Renal cortical epithelial cell (primary cell): ENCODE measurements around the gene GRM7. TPM values are rescaled to one million over a fixed set of nuclear protein-coding genes. Genes with fewer than 3 reads are reported as not detected.
A peak's percentile ranks its signal among the peaks of the same experiment; 100 is the strongest.

Source experiments
- DNase-seq: peaks from one replicate; pipeline ENCODE4 v3.0.0-alpha.2; 2011; ENCODE audit warnings: low read depth
- total RNA-seq: library from RNA; depleted of rRNA; stranded (reverse); fragments of >200 nt; gene quantifications from 2 replicates; pipeline ENCODE4 v1.2.3, GENCODE V29; 2014

Gene GRM7
- total RNA-seq, 1 donor from 2014 or later, result not detected

DNA sequence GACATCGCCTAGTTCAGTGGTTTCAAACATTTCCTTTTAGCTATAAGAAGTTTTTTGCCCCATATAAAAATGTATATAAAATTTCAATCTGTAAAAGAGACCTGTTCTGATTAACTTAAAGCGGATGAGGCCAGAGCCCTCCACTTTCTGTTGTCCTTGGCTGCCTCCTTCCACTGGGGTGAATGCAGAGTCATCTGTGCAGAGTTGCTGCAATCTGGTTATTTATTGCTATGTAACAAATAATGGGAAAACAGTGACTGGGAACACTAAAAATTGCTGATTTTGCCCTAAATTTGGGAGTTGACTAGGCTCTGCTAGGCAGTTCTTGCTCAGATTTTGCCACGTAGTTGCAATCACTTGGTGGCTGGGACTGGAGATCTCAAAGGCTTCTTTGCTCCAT lies 637.8 kb downstream of the GRM7 start:
- DNase-seq, result no peak

DNA sequence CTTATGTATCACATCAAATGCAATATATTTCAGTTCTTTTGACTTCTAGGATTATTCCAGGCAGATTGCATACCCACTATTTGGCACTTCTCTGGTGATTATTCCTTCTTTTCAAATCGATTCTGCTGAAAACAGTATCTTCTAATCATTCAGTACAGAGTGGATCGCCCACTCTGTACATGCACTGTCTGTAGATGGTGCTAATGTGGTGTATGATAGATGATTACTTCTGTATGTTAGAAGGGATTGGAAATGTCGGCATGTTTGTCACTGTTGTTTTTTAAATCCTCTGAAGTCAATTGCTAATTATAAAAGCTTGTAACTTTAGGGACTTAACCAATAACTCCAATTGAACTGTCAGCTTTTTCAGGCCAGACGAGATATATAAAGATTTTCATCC lies 642.5 kb downstream of the GRM7 start:
- no peak for DNase-seq

DNA sequence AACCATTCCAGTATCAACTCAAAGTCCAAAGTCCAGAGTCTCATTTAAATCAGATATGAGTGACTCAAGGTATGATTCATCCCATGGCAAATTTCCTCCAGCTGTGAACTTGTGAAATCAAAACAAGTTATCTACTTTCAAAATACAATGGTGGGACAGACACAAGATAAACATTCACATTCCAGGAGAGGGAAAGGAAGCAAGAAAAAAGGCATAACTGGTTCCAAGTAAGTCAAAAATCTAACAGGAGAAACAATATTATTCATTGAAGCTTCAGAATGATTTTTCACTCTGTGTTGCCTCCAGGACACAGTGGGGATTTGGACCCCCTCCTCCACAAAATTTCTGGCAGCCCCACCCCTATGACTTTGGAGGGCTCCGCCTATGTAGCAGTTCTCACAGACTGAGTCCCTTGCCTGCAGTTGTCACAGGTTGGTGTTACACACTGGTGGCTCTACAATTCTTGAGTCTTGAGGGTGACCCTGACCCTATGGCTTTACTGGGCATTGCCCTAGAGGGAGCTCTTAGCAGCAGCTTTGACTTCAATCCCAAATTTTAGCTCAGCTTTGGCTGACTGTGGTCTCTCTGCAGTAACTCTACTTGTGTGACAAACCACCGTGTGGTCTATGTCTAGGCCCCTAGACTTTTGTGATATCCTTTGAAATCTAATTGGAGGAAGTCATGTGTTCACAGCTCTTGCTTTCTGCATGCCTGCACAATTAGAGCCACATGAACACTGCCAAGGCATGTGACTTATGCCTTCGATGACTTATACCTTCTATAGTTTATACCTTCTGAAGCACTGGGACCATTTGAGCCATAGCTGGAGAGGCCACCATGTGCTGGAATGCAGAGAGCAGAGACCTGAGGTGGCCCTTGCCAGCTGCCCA lies 644.2 kb downstream of the GRM7 start:
- peak; percentile 100 for DNase-seq

DNA sequence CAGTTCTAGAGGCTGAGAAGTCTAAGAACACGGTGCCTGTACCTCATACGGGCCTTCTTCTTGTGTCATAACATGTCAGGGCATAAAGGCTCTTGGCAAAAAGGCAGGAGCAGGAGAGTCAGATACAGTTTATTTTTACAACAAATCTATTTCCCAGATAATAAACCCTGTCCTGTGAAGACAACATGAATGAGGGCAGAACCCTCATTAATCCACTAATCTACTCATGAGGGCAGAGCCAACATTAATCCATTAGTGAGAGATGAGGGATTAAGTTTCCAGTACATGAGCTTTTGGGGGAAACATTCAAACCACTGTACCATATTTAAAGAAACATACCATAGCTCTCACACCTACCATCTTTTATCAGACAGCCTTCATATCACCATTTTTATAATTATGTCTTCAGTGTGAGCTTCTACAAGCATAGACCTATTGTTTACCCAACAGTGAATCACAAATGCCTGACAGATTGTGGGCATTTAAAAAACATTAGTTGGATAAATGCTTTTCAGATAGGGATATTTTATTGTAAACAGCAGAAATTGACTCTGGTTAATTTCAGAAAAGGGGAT lies 645.8 kb downstream of the GRM7 start:
- DNase-seq, result no peak

DNA sequence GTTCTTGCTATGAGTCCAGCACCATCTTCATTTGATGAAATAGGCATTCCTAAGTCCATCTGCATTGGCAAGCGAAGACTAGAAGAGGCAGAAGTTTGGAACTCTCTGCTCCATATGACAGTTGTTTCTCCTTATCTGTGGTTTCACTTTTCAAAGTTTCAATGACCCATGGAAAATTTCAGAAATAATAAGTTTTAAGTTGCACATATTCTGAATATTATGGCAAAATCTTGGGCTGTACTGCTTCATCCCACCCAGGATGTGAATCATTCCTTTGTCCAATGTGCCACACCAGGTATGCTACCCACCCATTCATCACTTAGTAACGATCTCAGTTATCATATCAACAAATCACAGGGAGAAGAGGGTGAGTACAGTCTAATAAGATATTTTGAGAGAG lies 647.9 kb downstream of the GRM7 start:
- DNase-seq, result no peak

GRCh38 chr3:7512048-7512447 lies 651.1 kb downstream of the GRM7 start:
- no peak for DNase-seq

- no peak for DNase-seq
Observed at GRCh38 chr3:7518026-7518425, 657.1 kb downstream of the GRM7 start.

GRCh38 chr3:7518456-7518855 lies 657.5 kb downstream of the GRM7 start:
- peak; percentile 33 for DNase-seq

GRCh38 chr3:7520059-7520458 lies 659.1 kb downstream of the GRM7 start:
- no peak for DNase-seq

GRCh38 chr3:7520593-7520992 lies 659.7 kb downstream of the GRM7 start:
- no peak for DNase-seq

DNA sequence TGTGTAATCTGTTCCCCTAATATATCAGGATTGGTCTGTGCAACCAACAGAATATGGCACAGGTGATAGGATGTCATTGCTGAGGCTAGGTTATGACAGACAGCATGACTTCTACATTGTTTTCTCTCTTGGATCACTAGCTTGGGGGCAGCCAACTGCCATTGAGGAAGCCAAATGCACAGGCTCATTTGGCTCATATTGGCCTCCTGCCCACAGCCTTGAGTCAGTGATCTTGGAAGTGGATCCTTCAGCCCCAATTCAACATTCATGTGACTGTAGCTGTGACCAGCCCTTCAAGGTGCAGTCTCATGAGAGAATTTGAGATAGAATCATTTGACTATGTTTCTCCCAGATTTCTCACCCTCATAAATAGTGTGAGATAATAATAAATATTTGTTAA lies 675.6 kb downstream of the GRM7 start:
- peak; percentile 15 for DNase-seq

- no peak for DNase-seq
Observed at GRCh38 chr3:7536921-7537320, 676.0 kb downstream of the GRM7 start.

DNA sequence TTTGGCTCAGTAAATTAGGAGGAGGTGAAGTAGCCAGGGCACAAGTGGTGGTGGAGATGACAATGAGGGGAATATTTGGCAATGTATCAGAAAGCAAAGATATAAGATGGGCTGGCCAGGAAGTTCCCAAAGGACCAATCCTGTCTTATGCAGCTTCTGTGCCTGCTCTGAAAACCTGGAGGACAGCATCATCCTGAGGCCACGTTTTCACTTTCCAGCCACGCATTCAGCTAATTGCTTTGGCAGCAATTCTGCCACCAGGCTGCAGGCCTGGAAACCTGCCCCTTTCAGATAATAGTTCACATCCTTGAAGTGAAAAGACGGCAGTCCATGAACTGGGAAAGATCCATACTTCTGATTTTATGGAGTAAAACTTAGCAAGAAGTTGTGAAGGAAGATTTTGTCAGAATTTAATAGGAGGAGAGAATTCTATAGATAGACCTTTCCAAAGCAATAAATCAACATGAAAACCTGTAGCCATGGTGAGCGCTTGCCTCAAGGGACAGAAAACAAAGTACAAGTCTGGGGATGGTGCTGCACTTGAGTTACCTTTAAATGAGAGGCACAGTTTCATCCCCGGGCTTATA lies 682.5 kb downstream of the GRM7 start:
- DNase-seq, result peak; percentile 31

GRCh38 chr3:7545334-7545733 lies 684.4 kb downstream of the GRM7 start:
- peak; percentile 61 for DNase-seq

DNA sequence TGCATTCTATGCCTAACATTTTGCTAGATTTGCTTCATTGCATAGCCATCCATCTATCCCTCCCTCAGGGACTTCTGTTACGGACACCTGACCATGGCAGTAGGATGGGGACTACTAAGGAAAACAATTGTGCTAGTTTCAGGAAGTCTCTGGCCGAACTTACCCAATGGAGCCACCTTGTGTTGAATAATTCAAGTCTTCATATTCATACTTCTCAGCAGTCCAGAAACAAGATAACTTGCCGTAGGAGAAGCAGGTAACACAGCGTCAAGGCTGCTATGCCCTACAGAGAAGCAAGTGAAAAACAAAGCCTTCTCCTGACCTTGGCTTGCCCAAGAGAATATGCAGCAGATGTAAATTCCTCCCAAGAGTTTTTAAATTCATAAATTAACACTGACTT lies 685.3 kb downstream of the GRM7 start:
- DNase-seq, result peak; percentile 79

- DNase-seq, result no peak
Observed at GRCh38 chr3:7547826-7548225, 686.9 kb downstream of the GRM7 start.

- peak; percentile 34 for DNase-seq
Observed at GRCh38 chr3:7562892-7563291, 702.0 kb downstream of the GRM7 start.

GRCh38 chr3:7565574-7565973 lies 704.7 kb downstream of the GRM7 start:
- no peak for DNase-seq

- no peak for DNase-seq
Observed at GRCh38 chr3:7567160-7567559, 706.2 kb downstream of the GRM7 start.

- DNase-seq, result no peak
Observed at GRCh38 chr3:7568526-7569184, 707.7 kb downstream of the GRM7 start.

GRCh38 chr3:7573330-7573729 lies 712.4 kb downstream of the GRM7 start:
- DNase-seq, result no peak

GRCh38 chr3:7574435-7574834 lies 713.5 kb downstream of the GRM7 start:
- no peak for DNase-seq

DNA sequence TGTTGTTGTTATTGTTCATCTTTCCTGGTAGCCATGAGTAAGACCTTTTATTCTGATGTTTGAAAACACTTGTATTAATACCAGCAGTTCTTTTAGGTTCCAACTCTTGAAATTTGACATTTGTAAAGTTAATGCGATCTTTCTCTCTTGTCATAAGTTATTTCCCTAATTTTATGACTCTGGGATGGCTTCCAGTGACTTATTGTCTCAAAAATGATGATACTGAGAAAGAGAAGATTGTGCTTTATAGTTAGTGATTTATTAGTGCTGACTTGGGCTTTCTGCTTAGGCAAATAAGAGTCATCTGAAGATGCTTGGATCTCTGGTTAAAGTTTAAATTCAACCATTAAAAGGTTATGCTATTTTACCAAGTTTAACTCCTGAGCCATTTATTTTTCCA lies 715.2 kb downstream of the GRM7 start:
- no peak for DNase-seq
